ENCODE results near the gene RASAL3.

Gene RASAL3

GRCh38 chr19:15464394-15465385, at the start of gene RASAL3:
Gene RASAL3, minus strand, starts transcription at chr19:15464544. Its CDS starts 186 bp downstream, at chr19:15464358.
- H3K4me3 ChIP-seq = no peak within 1 kb of the TSS
- no peaks in the 10 kb centered on the region for H3K9me3 ChIP-seq (ENCODE audit: low read depth, low read length)
- H3K27ac ChIP-seq = no peak within 1 kb of the TSS
- DNase-seq (ENCODE audit: low read depth, low spot score) = no peak
- H3K36me3 ChIP-seq (ENCODE audit: insufficient read depth, low read length) = no peaks in the 10 kb centered on the region
- H3K9ac ChIP-seq (ENCODE audit: insufficient read length) = no peak within 1 kb of the TSS
- no peak for TF ChIP-seq POLR2AphosphoS5 (IDR thresholded peaks at IDR 0.05; ENCODE audit: borderline replicate concordance, low read depth, low read length)
- no peak for TF ChIP-seq EZH2 (IDR thresholded peaks at IDR 0.05)
- no peak for TF ChIP-seq FOXP2 (optimal IDR thresholded peaks at IDR 0.05; ENCODE audit: control extremely low read depth, extremely low read length, insufficient read depth)

- Histone ChIP-seq H3K4me3 (no peak overlapping the region), H3K9ac (ENCODE audit: insufficient read length) (no peak overlapping the region), H3K9me3 (ENCODE audit: low read depth, low read length) (no peaks in the 10 kb centered on the region), H3K36me3 (ENCODE audit: insufficient read depth, low read length) (no peaks in the 10 kb centered on the region), H3K27ac (no peak overlapping the region)
- TF ChIP-seq EZH2 (IDR thresholded peaks at IDR 0.05) (no peak), POLR2AphosphoS5 (IDR thresholded peaks at IDR 0.05; ENCODE audit: borderline replicate concordance, low read depth, low read length) (no peak), FOXP2 (optimal IDR thresholded peaks at IDR 0.05; ENCODE audit: control extremely low read depth, extremely low read length, insufficient read depth) (no peak)
- no peak for DNase-seq (ENCODE audit: low read depth, low spot score)
Measured at GRCh38 chr19:15511671-15512424, 47.5 kb upstream of the RASAL3 start.

GRCh38 chr19:15508035-15508710, 43.8 kb upstream of the RASAL3 start, which contains the start of gene CYP4F22:
Gene CYP4F22, plus strand, starts transcription at chr19:15508525. Its CDS starts 16,812 bp downstream, at chr19:15525337.
- Histone ChIP-seq H3K9me3 (ENCODE audit: low read depth, low read length) (no peaks in the 10 kb centered on the region), H3K4me3 (peak within 1 kb of the TSS; percentile 78), H3K27ac (no peak within 1 kb of the TSS), H3K36me3 (ENCODE audit: insufficient read depth, low read length) (no peaks in the 10 kb centered on the region), H3K9ac (ENCODE audit: insufficient read length) (peak within 1 kb of the TSS; percentile 41)
- TF ChIP-seq EZH2 (IDR thresholded peaks at IDR 0.05) (no peak), POLR2AphosphoS5 (IDR thresholded peaks at IDR 0.05; ENCODE audit: borderline replicate concordance, low read depth, low read length) (no peak), FOXP2 (optimal IDR thresholded peaks at IDR 0.05; ENCODE audit: control extremely low read depth, extremely low read length, insufficient read depth) (no peak)
- no peak for DNase-seq (ENCODE audit: low read depth, low spot score)

GRCh38 chr19:15507068-15508034, 43.0 kb upstream of the RASAL3 start:
- no peaks in the 10 kb centered on the region for H3K36me3 ChIP-seq (ENCODE audit: insufficient read depth, low read length)
- TF ChIP-seq FOXP2 (optimal IDR thresholded peaks at IDR 0.05; ENCODE audit: control extremely low read depth, extremely low read length, insufficient read depth) = no peak
- no peak for TF ChIP-seq EZH2 (IDR thresholded peaks at IDR 0.05)
- TF ChIP-seq POLR2AphosphoS5 (IDR thresholded peaks at IDR 0.05; ENCODE audit: borderline replicate concordance, low read depth, low read length) = no peak
- no peak overlapping the region for H3K4me3 ChIP-seq
- DNase-seq (ENCODE audit: low read depth, low spot score) = no peak
- no peak overlapping the region for H3K9ac ChIP-seq (ENCODE audit: insufficient read length)
- no peaks in the 10 kb centered on the region for H3K9me3 ChIP-seq (ENCODE audit: low read depth, low read length)
- no peak overlapping the region for H3K27ac ChIP-seq

GRCh38 chr19:15506074-15506571, 41.8 kb upstream of the RASAL3 start:
- no peak for DNase-seq (ENCODE audit: low read depth, low spot score)
- H3K27ac ChIP-seq = no peak overlapping the region
- H3K4me3 ChIP-seq = no peak overlapping the region
- H3K9ac ChIP-seq (ENCODE audit: insufficient read length) = no peak overlapping the region
- TF ChIP-seq EZH2 (IDR thresholded peaks at IDR 0.05) (no peak), POLR2AphosphoS5 (IDR thresholded peaks at IDR 0.05; ENCODE audit: borderline replicate concordance, low read depth, low read length) (no peak), FOXP2 (optimal IDR thresholded peaks at IDR 0.05; ENCODE audit: control extremely low read depth, extremely low read length, insufficient read depth) (no peak)
- H3K36me3 ChIP-seq (ENCODE audit: insufficient read depth, low read length) = no peaks in the 10 kb centered on the region
- no peaks in the 10 kb centered on the region for H3K9me3 ChIP-seq (ENCODE audit: low read depth, low read length)

- H3K9me3 ChIP-seq (ENCODE audit: low read depth, low read length) = no peaks in the 10 kb centered on the region
- H3K36me3 ChIP-seq (ENCODE audit: insufficient read depth, low read length) = no peaks in the 10 kb centered on the region
- no peak overlapping the region for H3K9ac ChIP-seq (ENCODE audit: insufficient read length)
- H3K4me3 ChIP-seq = no peak overlapping the region
- TF ChIP-seq POLR2AphosphoS5 (IDR thresholded peaks at IDR 0.05; ENCODE audit: borderline replicate concordance, low read depth, low read length) (no peak), FOXP2 (optimal IDR thresholded peaks at IDR 0.05; ENCODE audit: control extremely low read depth, extremely low read length, insufficient read depth) (no peak), EZH2 (IDR thresholded peaks at IDR 0.05) (no peak)
- DNase-seq (ENCODE audit: low read depth, low spot score) = no peak
- H3K27ac ChIP-seq = peak overlapping the region; percentile 83
Measured at GRCh38 chr19:15502264-15502663, 37.9 kb upstream of the RASAL3 start.

GRCh38 chr19:15501596-15501995, 37.3 kb upstream of the RASAL3 start:
- Histone ChIP-seq H3K27ac (peak overlapping the region; percentile 76), H3K36me3 (ENCODE audit: insufficient read depth, low read length) (no peaks in the 10 kb centered on the region), H3K4me3 (no peak overlapping the region), H3K9me3 (ENCODE audit: low read depth, low read length) (no peaks in the 10 kb centered on the region), H3K9ac (ENCODE audit: insufficient read length) (no peak overlapping the region)
- peak; percentile 83 for DNase-seq (ENCODE audit: low read depth, low spot score)
- TF ChIP-seq FOXP2 (optimal IDR thresholded peaks at IDR 0.05; ENCODE audit: control extremely low read depth, extremely low read length, insufficient read depth) (no peak), EZH2 (IDR thresholded peaks at IDR 0.05) (no peak), POLR2AphosphoS5 (IDR thresholded peaks at IDR 0.05; ENCODE audit: borderline replicate concordance, low read depth, low read length) (peak; percentile 42; the same call in 1 of the 2 replicates)
